Measurements from ENCODE around the gene MUC5B. TPM values are rescaled to one million over a fixed set of nuclear protein-coding genes. Genes with fewer than 3 reads are reported as not detected.

The MUC5B gene
- total RNA-seq, 1 donor, result not detected

DNA sequence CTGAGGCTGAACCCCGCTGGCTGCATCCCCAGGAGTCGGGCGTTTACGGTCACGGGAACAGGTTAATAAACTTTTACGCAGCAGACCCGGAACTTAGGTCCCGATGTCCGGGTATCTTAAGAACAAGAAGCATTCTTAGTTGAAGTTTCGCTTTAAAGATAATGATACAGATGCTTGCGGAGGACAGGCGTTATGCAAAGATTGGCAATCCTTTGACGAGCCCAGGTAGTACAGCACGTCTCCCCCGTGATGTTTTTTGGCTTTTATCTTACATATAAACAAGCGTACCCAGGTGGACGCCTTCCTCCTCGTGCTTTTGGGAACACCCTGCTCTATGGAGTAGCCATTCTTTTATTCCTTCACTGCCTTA, 87.4 kb downstream of the MUC5B start:
- peak overlapping the region; percentile 73 for H3K4me3 ChIP-seq (ENCODE audit: low read depth, low read length)
- peak; percentile 7 for DNase-seq (ENCODE audit: low read depth)
- TF ChIP-seq, protein P1, sequence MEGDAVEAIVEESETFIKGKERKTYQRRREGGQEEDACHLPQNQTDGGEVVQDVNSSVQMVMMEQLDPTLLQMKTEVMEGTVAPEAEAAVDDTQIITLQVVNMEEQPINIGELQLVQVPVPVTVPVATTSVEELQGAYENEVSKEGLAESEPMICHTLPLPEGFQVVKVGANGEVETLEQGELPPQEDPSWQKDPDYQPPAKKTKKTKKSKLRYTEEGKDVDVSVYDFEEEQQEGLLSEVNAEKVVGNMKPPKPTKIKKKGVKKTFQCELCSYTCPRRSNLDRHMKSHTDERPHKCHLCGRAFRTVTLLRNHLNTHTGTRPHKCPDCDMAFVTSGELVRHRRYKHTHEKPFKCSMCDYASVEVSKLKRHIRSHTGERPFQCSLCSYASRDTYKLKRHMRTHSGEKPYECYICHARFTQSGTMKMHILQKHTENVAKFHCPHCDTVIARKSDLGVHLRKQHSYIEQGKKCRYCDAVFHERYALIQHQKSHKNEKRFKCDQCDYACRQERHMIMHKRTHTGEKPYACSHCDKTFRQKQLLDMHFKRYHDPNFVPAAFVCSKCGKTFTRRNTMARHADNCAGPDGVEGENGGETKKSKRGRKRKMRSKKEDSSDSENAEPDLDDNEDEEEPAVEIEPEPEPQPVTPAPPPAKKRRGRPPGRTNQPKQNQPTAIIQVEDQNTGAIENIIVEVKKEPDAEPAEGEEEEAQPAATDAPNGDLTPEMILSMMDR (IDR thresholded peaks at IDR 0.05; ENCODE audit: insufficient read depth, low read length), result no peak

DNA sequence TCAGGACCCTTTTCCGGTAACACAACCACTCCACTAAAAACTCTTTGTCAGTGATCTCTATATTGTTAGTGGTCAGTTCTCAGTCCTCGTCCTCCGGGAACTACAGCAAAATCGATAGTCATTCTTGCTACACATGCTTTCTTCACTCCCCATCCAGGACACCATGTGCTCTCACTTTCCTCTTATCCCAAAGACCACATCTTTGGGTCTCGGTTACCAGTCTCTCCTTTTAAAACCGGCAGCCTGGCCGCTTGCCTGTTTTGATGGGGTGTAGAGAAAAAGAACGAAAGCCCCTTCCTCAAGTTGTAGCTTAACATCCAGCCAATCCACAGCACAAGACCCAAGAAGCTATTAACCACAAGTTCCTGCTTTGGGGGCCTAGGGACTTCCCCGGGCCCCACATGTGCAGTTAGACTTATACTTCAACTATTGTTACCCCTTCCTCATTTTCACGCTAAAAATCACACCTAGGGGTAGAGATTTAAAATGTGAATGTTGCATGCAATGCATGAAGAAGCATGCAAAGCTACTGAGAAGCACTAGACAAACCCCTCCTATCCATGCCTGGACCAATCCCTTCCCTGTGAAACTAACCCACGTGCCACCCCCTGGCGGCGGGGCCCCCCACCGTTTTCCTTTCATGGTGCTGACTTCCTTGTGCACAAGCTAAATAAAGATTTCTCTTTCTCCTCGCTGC, 88.1 kb downstream of the MUC5B start:
- TF ChIP-seq, protein P1 (IDR thresholded peaks at IDR 0.05; ENCODE audit: insufficient read depth, low read length), result no peak
- no peak for DNase-seq (ENCODE audit: low read depth)
- H3K4me3 ChIP-seq (ENCODE audit: low read depth, low read length), result no peak overlapping the region

Small RNA genes within 50 kb of the gene (small RNA-seq; reads per million reads assigned to genes)
- not detected for gene MIR6744

Other genes starting within 250 kb of the MUC5B start
- gene MUC6, start 186.3 kb upstream of the MUC5B start, total RNA-seq (ENCODE audit: low replicate concordance), result under 0.01 TPM in 1 of 2 replicates, not detected in the other
- not detected in 2 replicates for gene MUC2, start 148.2 kb upstream of the MUC5B start, total RNA-seq (ENCODE audit: low replicate concordance)
- gene MUC5AC, start 65.1 kb upstream of the MUC5B start, total RNA-seq (ENCODE audit: low replicate concordance), result under 0.01 TPM in 1 of 2 replicates, not detected in the other
- gene TOLLIP, start 86.6 kb downstream of the MUC5B start, total RNA-seq (ENCODE audit: low replicate concordance), result 18.3 and 25.4 TPM in 2 replicates
- 0.36 TPM in 1 of 2 replicates, not detected in the other for gene BRSK2, start 166.9 kb downstream of the MUC5B start, total RNA-seq (ENCODE audit: low replicate concordance)

Data from fibroblast of the aortic adventitia (primary cell).